Measurements from ENCODE around the gene ERG28.
"Not testable (repeated sequence)": the region's sequence is repeated elsewhere in the genome, so short reads cannot be mapped to it uniquely, and the experiment has no call there.

The ERG28 gene

DNA sequence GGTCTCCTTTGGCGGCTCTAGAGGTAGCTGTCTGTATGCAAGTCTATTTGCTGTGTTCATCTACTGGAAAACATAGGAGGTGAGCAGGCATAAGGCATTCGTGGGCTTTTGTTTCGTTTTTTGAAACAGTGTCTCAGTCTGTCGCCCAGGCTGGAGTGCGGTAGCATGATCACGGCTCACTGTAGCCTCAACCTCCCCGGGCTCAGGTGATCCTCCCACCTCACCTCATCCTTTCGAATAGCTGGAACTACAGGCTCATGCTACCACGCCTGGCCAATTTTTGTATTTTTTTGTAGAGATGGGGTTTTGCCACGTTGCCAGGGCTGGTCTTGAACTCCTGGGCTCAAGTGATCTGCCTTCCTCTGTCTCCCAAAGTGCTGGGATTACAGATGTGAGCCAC, 54.8 kb downstream of the ERG28 start:
- DNase-seq (no peak), ATAC-seq (replicated peaks) (no peak)
- Mint-ChIP-seq H3K27me3 (peaks cover 0 to 8% of the 10 kb centered on the region in 2 donors), H3K9me3 (peaks cover 0 to 2% of the 10 kb centered on the region in 2 donors), H3K36me3 (ENCODE audit: insufficient read depth) (no peaks in the 10 kb centered on the region), H3K4me1 (ENCODE audit: low read depth in 2 of 2) (no peaks in the 10 kb centered on the region), H3K4me3 (no peak overlapping the region), H3K27ac (no peak overlapping the region)

DNA sequence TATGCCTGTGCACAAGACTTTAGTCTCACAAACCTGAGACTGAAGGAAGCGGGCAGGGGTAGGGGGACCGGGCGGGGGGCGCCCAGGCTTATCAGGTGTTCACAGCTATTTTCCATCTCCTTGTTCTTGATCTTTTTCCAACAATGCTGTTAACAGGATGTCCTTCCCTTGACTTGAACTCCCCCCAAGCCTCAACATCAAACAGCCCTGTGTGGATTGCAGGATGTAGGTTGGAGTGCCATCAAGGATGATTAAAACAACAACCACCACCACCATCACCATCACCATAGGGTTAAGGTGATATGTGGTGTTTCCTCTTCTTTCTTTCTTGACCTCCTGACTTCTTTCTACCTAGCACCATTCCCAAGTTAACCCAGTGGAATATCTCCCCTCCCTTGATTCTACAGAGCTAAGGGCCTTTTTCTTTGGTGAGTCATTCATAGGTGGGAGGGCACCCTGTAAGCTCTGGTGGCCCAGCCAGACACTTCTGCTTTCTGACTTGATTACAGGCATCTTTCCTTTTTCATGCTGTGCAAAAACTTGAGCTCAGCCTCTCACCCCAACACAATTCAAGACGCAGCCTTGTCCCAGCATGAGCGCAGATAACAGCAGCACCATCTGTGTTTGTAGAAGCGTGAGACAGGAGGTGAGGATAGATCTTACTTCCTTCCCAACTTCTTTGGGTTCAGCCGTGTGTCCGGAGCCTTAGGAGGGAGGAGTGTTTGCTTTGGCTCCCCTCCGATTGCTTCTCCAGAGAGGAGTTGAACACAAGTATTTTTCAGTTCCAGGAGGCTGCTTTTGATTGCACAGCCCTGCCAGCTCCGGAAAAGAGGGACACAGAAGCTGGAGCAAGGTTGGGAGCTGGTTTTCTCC, 55.5 kb downstream of the ERG28 start:
- ATAC-seq (replicated peaks) (no peak), DNase-seq (no peak)
- Mint-ChIP-seq H3K27ac (no peak overlapping the region), H3K4me3 (no peak overlapping the region), H3K36me3 (ENCODE audit: insufficient read depth) (no peaks in the 10 kb centered on the region), H3K27me3 (peaks cover 0 to 8% of the 10 kb centered on the region in 2 donors), H3K9me3 (peaks cover 0 to 2% of the 10 kb centered on the region in 2 donors), H3K4me1 (ENCODE audit: low read depth in 2 of 2) (no peaks in the 10 kb centered on the region)

DNA sequence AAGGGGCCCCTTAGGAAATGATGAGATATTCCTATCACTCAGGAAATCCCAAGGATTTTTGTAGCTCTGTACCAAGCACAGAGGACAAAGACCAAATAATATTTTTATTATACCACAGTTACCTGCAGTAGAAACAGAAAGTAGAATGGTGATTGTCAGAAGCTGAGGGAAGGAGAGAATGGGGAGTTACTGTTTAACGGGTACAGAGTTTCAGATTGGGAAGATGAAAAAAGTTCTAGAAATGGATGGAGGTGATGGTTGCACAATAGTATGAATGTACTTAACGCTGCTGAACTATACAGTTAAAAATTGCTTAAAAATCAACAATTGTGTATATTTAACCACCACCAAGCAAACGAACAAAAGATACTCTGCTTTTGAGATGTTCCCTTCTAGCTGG, 58.2 kb downstream of the ERG28 start:
- Mint-ChIP-seq H3K27me3 (no peaks in the 10 kb centered on the region), H3K36me3 (ENCODE audit: insufficient read depth) (no peaks in the 10 kb centered on the region), H3K27ac (no peak overlapping the region), H3K4me3 (no peak overlapping the region), H3K4me1 (ENCODE audit: low read depth in 2 of 2) (no peaks in the 10 kb centered on the region), H3K9me3 (peaks cover 0 to under 1% of the 10 kb centered on the region in 2 donors)
- no peak for ATAC-seq (replicated peaks)
- DNase-seq, result no peak

DNA sequence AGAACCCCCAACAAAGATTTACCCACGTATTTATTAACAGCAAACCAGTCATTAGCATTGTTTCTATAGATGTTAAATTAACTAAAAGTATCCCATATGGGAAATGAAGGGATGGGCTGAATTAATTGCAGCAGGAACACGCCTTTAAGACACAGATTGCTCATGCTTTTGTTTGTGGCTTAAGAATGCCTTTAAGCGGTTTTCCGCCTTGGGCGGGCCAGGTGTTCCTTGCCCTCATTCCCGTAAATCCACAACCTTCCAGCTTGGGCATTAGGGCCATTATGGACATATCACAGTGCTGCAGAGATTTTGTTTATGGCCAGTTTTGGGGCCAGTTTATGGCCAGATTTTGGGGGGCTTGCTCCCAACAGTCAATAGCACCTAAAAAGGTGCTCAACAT, 59.6 kb downstream of the ERG28 start:
- H3K27me3 Mint-ChIP-seq; H3K27ac Mint-ChIP-seq; H3K4me1 Mint-ChIP-seq (ENCODE audit: low read depth in 2 of 2); H3K9me3 Mint-ChIP-seq; ATAC-seq (replicated peaks); H3K4me3 Mint-ChIP-seq; DNase-seq; H3K36me3 Mint-ChIP-seq (ENCODE audit: insufficient read depth): not testable (repeated sequence)

DNA sequence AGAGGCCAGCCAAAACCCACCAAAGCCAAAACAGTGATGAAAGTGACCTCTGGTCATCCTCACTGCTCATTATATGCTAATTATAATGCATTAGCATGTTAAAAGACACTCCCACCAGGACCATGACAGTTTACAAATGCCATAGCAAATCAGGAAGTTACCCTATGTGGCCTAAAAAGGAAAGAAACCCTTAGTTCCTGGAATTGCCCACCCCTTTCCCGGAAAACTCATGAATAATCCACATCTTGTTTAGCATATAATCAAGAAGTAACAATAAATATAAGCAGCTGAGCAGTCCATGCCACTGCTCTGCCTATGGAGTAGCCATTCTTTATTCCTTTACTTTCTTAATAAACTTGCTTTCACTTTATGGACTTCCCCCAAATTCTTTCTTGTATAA, 60.6 kb downstream of the ERG28 start:
- H3K4me1 Mint-ChIP-seq (ENCODE audit: low read depth in 2 of 2); ATAC-seq (replicated peaks); H3K27me3 Mint-ChIP-seq; H3K36me3 Mint-ChIP-seq (ENCODE audit: insufficient read depth); H3K4me3 Mint-ChIP-seq; H3K27ac Mint-ChIP-seq; DNase-seq; H3K9me3 Mint-ChIP-seq: not testable (repeated sequence)

Data from effector memory CD8-positive, alpha-beta T cell (primary cell).